ENCODE data around the gene KCNQ5. TPM values are rescaled to one million over a fixed set of nuclear protein-coding genes. Genes with fewer than 3 reads are reported as not detected.

The KCNQ5 gene
- total RNA-seq, 3 donors from 2014 or later (not counting 1 experiment from before 2014, with no cell fraction given), result 8.2 to 9.7 (median 8.7) TPM

- H3K27ac ChIP-seq (ENCODE audit: low read length), result no peak overlapping the region
- Mint-ChIP-seq H3K36me3 (no peaks in the 10 kb centered on the region), H3K27me3 (ENCODE audit: low read depth in 2 of 2) (no peaks in the 10 kb centered on the region), H3K9me3 (no peaks in the 10 kb centered on the region), H3K27ac (no peak overlapping the region), H3K4me1 (no peaks in the 10 kb centered on the region), H3K4me3 (no peak overlapping the region)
- no peaks in the 10 kb centered on the region for H3K27me3 ChIP-seq (ENCODE audit: control insufficient read depth, insufficient read depth, low read length)
- no peaks in the 10 kb centered on the region for H3K36me3 ChIP-seq (ENCODE audit: control insufficient read depth, insufficient read depth, low read length)
- 84% methylated on average over 4 of the region's 5 CpGs for WGBS (ENCODE audit: insufficient coverage)
- H3K4me3 ChIP-seq (ENCODE audit: low read length), result no peak overlapping the region
- no peaks in the 10 kb centered on the region for H3K4me1 ChIP-seq (ENCODE audit: control insufficient read depth, insufficient read depth, low read length)
- TF ChIP-seq CTCF (IDR thresholded peaks at IDR 0.05), result no peak
- ATAC-seq (no peak), DNase-seq (no peak)
- intact Hi-C loops (cut with micrococcal nuclease), result no loop called here
- H3K9me3 ChIP-seq (ENCODE audit: control insufficient read depth, insufficient read depth, low read length), result no peaks in the 10 kb centered on the region
Measured at GRCh38 chr6:73078908-73079610, 457.2 kb downstream of the KCNQ5 start.

- ATAC-seq (no peak), DNase-seq (no peak)
- Histone ChIP-seq H3K36me3 (ENCODE audit: control insufficient read depth, insufficient read depth, low read length) (no peaks in the 10 kb centered on the region), H3K4me1 (ENCODE audit: control insufficient read depth, insufficient read depth, low read length) (no peaks in the 10 kb centered on the region), H3K27ac (ENCODE audit: low read length) (no peak overlapping the region), H3K27me3 (ENCODE audit: control insufficient read depth, insufficient read depth, low read length) (no peaks in the 10 kb centered on the region), H3K4me3 (ENCODE audit: low read length) (no peak overlapping the region), H3K9me3 (ENCODE audit: control insufficient read depth, insufficient read depth, low read length) (no peaks in the 10 kb centered on the region)
- Mint-ChIP-seq H3K4me3 (no peak overlapping the region), H3K36me3 (no peaks in the 10 kb centered on the region), H3K27ac (no peak overlapping the region), H3K27me3 (ENCODE audit: low read depth in 2 of 2) (no peaks in the 10 kb centered on the region), H3K4me1 (no peaks in the 10 kb centered on the region), H3K9me3 (no peaks in the 10 kb centered on the region)
- intact Hi-C loops (cut with micrococcal nuclease), result no loop called here
- WGBS (ENCODE audit: insufficient coverage), result 100% methylated on average over 2 of the region's 3 CpGs
- TF ChIP-seq CTCF (IDR thresholded peaks at IDR 0.05), result no peak
Measured at GRCh38 chr6:73079611-73079955, 457.7 kb downstream of the KCNQ5 start.

GRCh38 chr6:73079978-73080377 lies 458.1 kb downstream of the KCNQ5 start:
- DNase-seq, result no peak
- H3K4me3 Mint-ChIP-seq, result no peak overlapping the region
- Histone ChIP-seq H3K4me3 (ENCODE audit: low read length) (no peak overlapping the region), H3K9me3 (ENCODE audit: control insufficient read depth, insufficient read depth, low read length) (no peaks in the 10 kb centered on the region), H3K4me1 (ENCODE audit: control insufficient read depth, insufficient read depth, low read length) (no peaks in the 10 kb centered on the region), H3K36me3 (ENCODE audit: control insufficient read depth, insufficient read depth, low read length) (no peaks in the 10 kb centered on the region), H3K27me3 (ENCODE audit: control insufficient read depth, insufficient read depth, low read length) (no peaks in the 10 kb centered on the region), H3K27ac (ENCODE audit: low read length) (no peak overlapping the region)
- ATAC-seq, result no peak
- H3K9me3 Mint-ChIP-seq, result no peaks in the 10 kb centered on the region
- no peaks in the 10 kb centered on the region for H3K27me3 Mint-ChIP-seq (ENCODE audit: low read depth in 2 of 2)
- intact Hi-C loops (cut with micrococcal nuclease), result no loop called here
- no peak for TF ChIP-seq CTCF (IDR thresholded peaks at IDR 0.05)
- H3K36me3 Mint-ChIP-seq, result no peaks in the 10 kb centered on the region
- no peak overlapping the region for H3K27ac Mint-ChIP-seq
- WGBS (ENCODE audit: insufficient coverage), result 68% methylated on average over 1 of the region's 3 CpGs
- no peaks in the 10 kb centered on the region for H3K4me1 Mint-ChIP-seq

GRCh38 chr6:73081955-73082354 lies 460.1 kb downstream of the KCNQ5 start:
- no peaks in the 10 kb centered on the region for H3K27me3 ChIP-seq (ENCODE audit: control insufficient read depth, insufficient read depth, low read length)
- H3K4me3 Mint-ChIP-seq, result no peak overlapping the region
- no peaks in the 10 kb centered on the region for H3K4me1 Mint-ChIP-seq
- DNase-seq (no peak), ATAC-seq (no peak)
- no peaks in the 10 kb centered on the region for H3K9me3 ChIP-seq (ENCODE audit: control insufficient read depth, insufficient read depth, low read length)
- no peak overlapping the region for H3K4me3 ChIP-seq (ENCODE audit: low read length)
- H3K36me3 Mint-ChIP-seq, result no peaks in the 10 kb centered on the region
- no peak overlapping the region for H3K27ac Mint-ChIP-seq
- intact Hi-C loops (cut with micrococcal nuclease), result no loop called here
- no peak overlapping the region for H3K27ac ChIP-seq (ENCODE audit: low read length)
- H3K36me3 ChIP-seq (ENCODE audit: control insufficient read depth, insufficient read depth, low read length), result no peaks in the 10 kb centered on the region
- H3K9me3 Mint-ChIP-seq, result no peaks in the 10 kb centered on the region
- 92% methylated on average over 2 of the region's 2 CpGs for WGBS (ENCODE audit: insufficient coverage)
- H3K27me3 Mint-ChIP-seq (ENCODE audit: low read depth in 2 of 2), result no peaks in the 10 kb centered on the region
- H3K4me1 ChIP-seq (ENCODE audit: control insufficient read depth, insufficient read depth, low read length), result no peaks in the 10 kb centered on the region
- no peak for TF ChIP-seq CTCF (IDR thresholded peaks at IDR 0.05)
